ENCODE measurements around the gene PDGFRB.

The PDGFRB gene

GRCh38 chr5:150162142-150162513 lies 6.5 kb upstream of the PDGFRB start:
- no peak for DNase-seq

GRCh38 chr5:150161242-150162141 lies 5.8 kb upstream of the PDGFRB start:
- peak; percentile 60 for DNase-seq

- DNase-seq, result no peak
Observed at GRCh38 chr5:150160448-150161081, 4.9 kb upstream of the PDGFRB start.

- DNase-seq, result no peak
Observed at GRCh38 chr5:150159741-150160179, 4.1 kb upstream of the PDGFRB start.

GRCh38 chr5:150159031-150159430 lies 3.4 kb upstream of the PDGFRB start:
- DNase-seq, result no peak

GRCh38 chr5:150158170-150158949 lies 2.7 kb upstream of the PDGFRB start:
- no peak for DNase-seq

GRCh38 chr5:150157168-150157567 lies 1.5 kb upstream of the PDGFRB start:
- no peak for DNase-seq

- DNase-seq, result no peak
Observed at GRCh38 chr5:150156540-150156939, 895 bp upstream of the PDGFRB start.

GRCh38 chr5:150156027-150156368 lies 353 bp upstream of the PDGFRB start:
- no peak for DNase-seq

- DNase-seq, result no peak
Observed at GRCh38 chr5:150154618-150155128, 972 bp downstream of the PDGFRB start.

GRCh38 chr5:150153957-150154617 lies 1.6 kb downstream of the PDGFRB start:
- DNase-seq, result no peak

GRCh38 chr5:150153483-150153882 lies 2.2 kb downstream of the PDGFRB start:
- no peak for DNase-seq

GRCh38 chr5:150152636-150153462 lies 2.8 kb downstream of the PDGFRB start:
- DNase-seq, result no peak

- DNase-seq, result no peak
Observed at GRCh38 chr5:150149618-150150017, 6.0 kb downstream of the PDGFRB start.

GRCh38 chr5:150148117-150148927 lies 7.3 kb downstream of the PDGFRB start:
- peak; percentile 48 for DNase-seq

GRCh38 chr5:150147670-150148069 lies 8.0 kb downstream of the PDGFRB start:
- peak; percentile 48 for DNase-seq

GRCh38 chr5:150146862-150147601 lies 8.6 kb downstream of the PDGFRB start:
- DNase-seq, result peak; percentile 43

- no peak for DNase-seq
Observed at GRCh38 chr5:150146235-150146634, 9.4 kb downstream of the PDGFRB start.

- no peak for DNase-seq
Observed at GRCh38 chr5:150144879-150145278, 10.8 kb downstream of the PDGFRB start.

- no peak for DNase-seq
Observed at GRCh38 chr5:150144246-150144801, 11.3 kb downstream of the PDGFRB start.

Data from midbrain (tissue), 1 donor.